Heart left ventricle (tissue), 13 donors: ENCODE data around the gene CNTF.
"Not testable (repeated sequence)": the region's sequence is repeated elsewhere in the genome, so short reads cannot be mapped to it uniquely, and the experiment has no call there.

ENCODE experiments used
- POLR2A ChIP-seq, 2 donors: fragments of 450-650 bp; IDR thresholded peaks; one replicate each; pipeline ENCODE4 v1.6.1; 2017; ENCODE audit warnings: antibody characterized with exemption in 2 of 2, mild to moderate bottlenecking in 2 of 2, moderate library complexity in 2 of 2
- TF ChIP-seq, protein P1 (sequence below), 12 donors: fragments of 200-600 bp; sonication (generic) in 4 of 12; IDR thresholded peaks; one replicate each; pipeline versions ENCODE4 v1.5.0 to v1.8.0; 2018 to 2022; ENCODE audit warnings: antibody characterized with exemption in 12 of 12, mild to moderate bottlenecking in 5 of 12
- donor health status: ischemic (EF 13 %, LVEDD 7.1; RV severe dilation, severe dysfunction).
- donor health status: DM: no; HTN: yes; CAD: no.
- donor health status: DM: no; HTN: no; CAD: no.
- donor health status: ischemic (EF 25% LVEDD 6.9; RV normal size, moderate dysfunction).
- donor health status: ischemic (EF 25% LVEDD 5.7; RV mildly dilated, moderate dysfunction).
- donor health status: ischemic (EF 35%, LVEDD 5.7; RV mildly dilated, moderate dysfunction).
- donor health status: nonischemic (EF 11% LVEDD 7.7; RV severe dilation, severe dysfunction).
- donor health status: DM: yes; HTN: yes; CAD: no.
- donor health status: PGD.
- donor health status: ischemic (EF 29% LVEDD 5.4; RV normal size, mild dysfunction).
- donor health status: nonischemic (EF 23%, LVEDD 6.1; RV moderate dilation, normal function).

DNA sequence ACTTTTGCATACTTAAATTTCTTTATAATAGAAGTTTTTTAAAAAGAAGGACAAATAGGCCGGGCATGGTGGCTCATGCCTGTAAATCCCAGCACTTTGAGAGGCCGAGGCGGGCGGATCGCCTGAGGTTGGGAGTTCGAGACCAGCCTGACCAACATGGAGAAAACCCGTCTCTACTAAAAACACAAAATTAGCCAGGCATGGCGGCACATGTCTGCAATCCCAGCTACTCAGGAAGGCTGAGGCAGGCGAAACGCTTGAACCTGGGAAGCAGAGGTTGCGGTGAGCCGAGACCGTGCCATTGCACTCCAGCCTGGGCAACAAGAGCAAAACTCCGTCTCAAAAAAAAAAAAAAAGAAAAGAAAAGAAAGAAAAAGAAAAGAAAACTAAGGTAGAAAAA, 49.6 kb upstream of the CNTF start:
- TF ChIP-seq POLR2A (IDR thresholded peaks at IDR 0.05) = not testable (repeated sequence)
- TF ChIP-seq, protein P1, sequence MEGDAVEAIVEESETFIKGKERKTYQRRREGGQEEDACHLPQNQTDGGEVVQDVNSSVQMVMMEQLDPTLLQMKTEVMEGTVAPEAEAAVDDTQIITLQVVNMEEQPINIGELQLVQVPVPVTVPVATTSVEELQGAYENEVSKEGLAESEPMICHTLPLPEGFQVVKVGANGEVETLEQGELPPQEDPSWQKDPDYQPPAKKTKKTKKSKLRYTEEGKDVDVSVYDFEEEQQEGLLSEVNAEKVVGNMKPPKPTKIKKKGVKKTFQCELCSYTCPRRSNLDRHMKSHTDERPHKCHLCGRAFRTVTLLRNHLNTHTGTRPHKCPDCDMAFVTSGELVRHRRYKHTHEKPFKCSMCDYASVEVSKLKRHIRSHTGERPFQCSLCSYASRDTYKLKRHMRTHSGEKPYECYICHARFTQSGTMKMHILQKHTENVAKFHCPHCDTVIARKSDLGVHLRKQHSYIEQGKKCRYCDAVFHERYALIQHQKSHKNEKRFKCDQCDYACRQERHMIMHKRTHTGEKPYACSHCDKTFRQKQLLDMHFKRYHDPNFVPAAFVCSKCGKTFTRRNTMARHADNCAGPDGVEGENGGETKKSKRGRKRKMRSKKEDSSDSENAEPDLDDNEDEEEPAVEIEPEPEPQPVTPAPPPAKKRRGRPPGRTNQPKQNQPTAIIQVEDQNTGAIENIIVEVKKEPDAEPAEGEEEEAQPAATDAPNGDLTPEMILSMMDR (IDR thresholded peaks at IDR 0.05) = not testable (repeated sequence)
